Lower lobe of right lung (tissue), 2 donors: Measurements from ENCODE around the gene DUSP14. TPM values are rescaled to one million over a fixed set of nuclear protein-coding genes. Genes with fewer than 3 reads are reported as not detected.
"Not testable (repeated sequence)": the region's sequence is repeated elsewhere in the genome, so short reads cannot be mapped to it uniquely, and the experiment has no call there.

Source experiments
- ATAC-seq, 2 donors: fragments of 200-7000 bp; cut with Tn5 transposase; one replicate each; pipeline ENCODE4 v1.9.1; 2020 to 2022; ENCODE audit warnings: mild to moderate bottlenecking in 2 of 2, moderate library complexity in 2 of 2
- DNase-seq: peaks from one replicate; pipeline ENCODE4 v3.0.0-alpha.2; 2020
- H3K27ac ChIP-seq: fragments of 200-600 bp; one replicate; pipeline ENCODE4 v1.8.0; 2022
- H3K27me3 ChIP-seq: fragments of 200-600 bp; one replicate; pipeline ENCODE4 v1.8.0; 2022; ENCODE audit warnings: low read depth
- H3K36me3 ChIP-seq: fragments of 200-600 bp; one replicate; pipeline ENCODE4 v1.8.0; 2022; ENCODE audit warnings: mild to moderate bottlenecking
- H3K4me1 ChIP-seq: fragments of 200-600 bp; one replicate; pipeline ENCODE4 v1.8.0; 2022
- H3K4me3 ChIP-seq: fragments of 200-600 bp; one replicate; pipeline ENCODE4 v1.8.0; 2022; ENCODE audit warnings: mild to moderate bottlenecking
- H3K9me3 ChIP-seq: fragments of 200-600 bp; one replicate; pipeline ENCODE4 v1.8.0; 2022
- intact Hi-C: fragments of 100-400 bp; cut with DNase I; formaldehyde crosslinking; loops from one replicate; pipeline ENCODE4 v1.11.0; 2022
- total RNA-seq: library from RNA; stranded (reverse); fragmentation: NEBNext Ultra II Directional; extraction: Animal tissue kit (Norgen Biotek cat#: 25700); gene quantifications from one replicate; pipeline ENCODE4 v1.2.1, GENCODE V29; 2021
- TF ChIP-seq, protein P1 (sequence below): fragments of 200-600 bp; IDR thresholded peaks from one replicate; pipeline ENCODE4 v1.8.0; 2022; ENCODE audit warnings: antibody characterized with exemption, mild to moderate bottlenecking
- donor health status: DM: no; HTN: yes; CAD: no; lungs with severe emphysema.

The DUSP14 gene
- total RNA-seq, 1 donor from 2014 or later: 7.7 TPM

DNA sequence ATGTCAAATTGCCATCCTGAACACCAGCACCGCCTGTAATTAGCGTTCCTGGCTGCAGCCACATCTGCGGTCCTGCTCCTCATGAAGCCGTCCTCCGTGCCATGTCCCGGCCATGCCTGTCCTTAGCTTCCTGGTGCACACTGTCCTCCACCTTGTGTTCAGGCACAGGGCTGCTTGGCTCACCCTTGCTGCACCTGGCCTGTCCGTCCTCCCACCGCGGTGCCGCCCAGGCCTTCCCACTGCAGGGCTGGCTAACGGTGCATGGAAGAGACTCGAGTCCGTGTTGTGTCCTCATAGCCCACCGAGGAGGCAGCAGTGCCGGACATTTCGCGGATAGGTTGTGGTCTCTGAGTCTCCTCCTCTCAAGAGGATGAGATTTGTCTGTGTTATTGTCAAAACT is 20.4 kb downstream of the DUSP14 start:
- Histone ChIP-seq H3K27me3 (no peaks in the 10 kb centered on the region), H3K9me3 (no peaks in the 10 kb centered on the region), H3K36me3 (peaks cover 29% of the 10 kb centered on the region), H3K4me3 (no peak overlapping the region), H3K27ac (no peak overlapping the region), H3K4me1 (no peaks in the 10 kb centered on the region)
- intact Hi-C loops: no loop called here
- no peak for ATAC-seq
- TF ChIP-seq, protein P1, sequence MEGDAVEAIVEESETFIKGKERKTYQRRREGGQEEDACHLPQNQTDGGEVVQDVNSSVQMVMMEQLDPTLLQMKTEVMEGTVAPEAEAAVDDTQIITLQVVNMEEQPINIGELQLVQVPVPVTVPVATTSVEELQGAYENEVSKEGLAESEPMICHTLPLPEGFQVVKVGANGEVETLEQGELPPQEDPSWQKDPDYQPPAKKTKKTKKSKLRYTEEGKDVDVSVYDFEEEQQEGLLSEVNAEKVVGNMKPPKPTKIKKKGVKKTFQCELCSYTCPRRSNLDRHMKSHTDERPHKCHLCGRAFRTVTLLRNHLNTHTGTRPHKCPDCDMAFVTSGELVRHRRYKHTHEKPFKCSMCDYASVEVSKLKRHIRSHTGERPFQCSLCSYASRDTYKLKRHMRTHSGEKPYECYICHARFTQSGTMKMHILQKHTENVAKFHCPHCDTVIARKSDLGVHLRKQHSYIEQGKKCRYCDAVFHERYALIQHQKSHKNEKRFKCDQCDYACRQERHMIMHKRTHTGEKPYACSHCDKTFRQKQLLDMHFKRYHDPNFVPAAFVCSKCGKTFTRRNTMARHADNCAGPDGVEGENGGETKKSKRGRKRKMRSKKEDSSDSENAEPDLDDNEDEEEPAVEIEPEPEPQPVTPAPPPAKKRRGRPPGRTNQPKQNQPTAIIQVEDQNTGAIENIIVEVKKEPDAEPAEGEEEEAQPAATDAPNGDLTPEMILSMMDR: no peak
- no peak for DNase-seq

DNA sequence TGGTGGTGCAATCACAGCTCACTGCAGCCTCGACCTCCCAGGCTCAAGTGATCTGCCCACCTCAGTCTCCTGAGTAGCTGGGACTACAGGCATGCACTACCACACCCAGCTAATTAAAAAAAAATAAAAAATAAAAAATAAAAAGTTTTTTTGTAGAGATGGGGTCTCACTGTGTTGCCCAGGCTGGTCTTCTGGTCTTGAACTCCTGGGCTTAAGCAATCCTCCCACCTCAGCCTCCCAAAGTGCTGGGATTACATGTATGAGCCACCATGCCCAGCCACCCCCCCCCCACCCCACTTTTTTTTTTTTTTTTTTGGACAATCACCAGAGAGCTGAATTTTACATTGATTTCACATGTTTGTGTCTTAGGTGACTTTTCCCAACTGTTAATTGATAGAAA is 22.0 kb downstream of the DUSP14 start:
- H3K27ac ChIP-seq, H3K9me3 ChIP-seq, H3K4me3 ChIP-seq, DNase-seq, intact Hi-C loops, H3K4me1 ChIP-seq, ATAC-seq, H3K27me3 ChIP-seq: not testable (repeated sequence)
- peaks cover 43% of the 10 kb centered on the region for H3K36me3 ChIP-seq

DNA sequence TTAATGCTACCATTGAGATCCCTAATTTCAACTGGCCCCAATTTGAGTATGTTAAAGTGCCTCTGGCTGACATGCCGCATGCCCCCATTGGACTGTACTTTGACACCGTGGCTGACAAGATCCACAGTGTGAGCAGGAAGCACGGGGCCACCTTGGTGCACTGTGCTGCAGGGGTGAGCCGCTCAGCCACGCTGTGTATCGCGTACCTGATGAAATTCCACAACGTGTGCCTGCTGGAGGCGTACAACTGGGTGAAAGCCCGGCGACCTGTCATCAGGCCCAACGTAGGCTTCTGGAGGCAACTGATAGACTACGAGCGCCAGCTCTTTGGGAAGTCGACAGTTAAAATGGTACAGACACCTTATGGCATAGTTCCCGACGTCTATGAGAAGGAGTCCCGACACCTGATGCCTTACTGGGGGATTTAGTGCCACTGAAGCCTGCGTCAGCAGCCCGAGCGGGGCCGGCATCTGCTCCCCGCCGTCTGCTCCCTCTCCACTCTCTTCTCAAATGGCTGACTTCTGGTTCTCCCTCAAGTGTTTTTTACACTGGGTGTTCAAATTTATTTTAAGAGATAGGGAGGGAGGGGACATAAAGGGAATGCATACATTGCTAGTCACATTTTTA is 22.9 kb downstream of the DUSP14 start:
- DNase-seq (no peak), ATAC-seq (no peak)
- no peaks in the 10 kb centered on the region for H3K9me3 ChIP-seq
- TF ChIP-seq, protein P1: no peak
- H3K36me3 ChIP-seq: peaks cover 52% of the 10 kb centered on the region
- H3K4me3 ChIP-seq: no peak overlapping the region
- intact Hi-C loops: no loop called here
- H3K27me3 ChIP-seq: no peaks in the 10 kb centered on the region
- no peak overlapping the region for H3K27ac ChIP-seq
- H3K4me1 ChIP-seq: no peaks in the 10 kb centered on the region

DNA sequence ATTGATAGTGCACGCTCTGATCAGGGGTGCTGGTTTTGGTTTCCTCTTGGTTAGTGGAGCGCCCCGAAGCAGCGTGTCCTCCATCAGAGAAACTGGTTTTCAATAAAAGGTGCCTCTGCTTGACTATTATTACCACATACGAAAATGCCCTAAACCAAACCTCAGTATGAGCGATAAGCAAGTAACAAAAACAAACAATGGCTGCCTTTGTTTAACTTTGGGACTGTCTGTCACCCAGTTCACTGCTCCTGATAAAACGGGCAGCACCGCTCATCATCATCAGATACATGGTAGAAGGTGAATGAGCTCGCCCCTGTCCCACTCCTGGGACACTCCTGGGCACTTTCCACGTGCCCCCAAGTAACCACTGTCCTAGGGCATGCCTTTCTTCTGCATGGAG is 24.0 kb downstream of the DUSP14 start:
- H3K27me3 ChIP-seq: no peaks in the 10 kb centered on the region
- H3K4me1 ChIP-seq: no peaks in the 10 kb centered on the region
- intact Hi-C loops: no loop called here
- TF ChIP-seq, protein P1: no peak
- H3K27ac ChIP-seq: no peak overlapping the region
- peaks cover 63% of the 10 kb centered on the region for H3K36me3 ChIP-seq
- no peak overlapping the region for H3K4me3 ChIP-seq
- DNase-seq (no peak), ATAC-seq (no peak)
- no peaks in the 10 kb centered on the region for H3K9me3 ChIP-seq

DNA sequence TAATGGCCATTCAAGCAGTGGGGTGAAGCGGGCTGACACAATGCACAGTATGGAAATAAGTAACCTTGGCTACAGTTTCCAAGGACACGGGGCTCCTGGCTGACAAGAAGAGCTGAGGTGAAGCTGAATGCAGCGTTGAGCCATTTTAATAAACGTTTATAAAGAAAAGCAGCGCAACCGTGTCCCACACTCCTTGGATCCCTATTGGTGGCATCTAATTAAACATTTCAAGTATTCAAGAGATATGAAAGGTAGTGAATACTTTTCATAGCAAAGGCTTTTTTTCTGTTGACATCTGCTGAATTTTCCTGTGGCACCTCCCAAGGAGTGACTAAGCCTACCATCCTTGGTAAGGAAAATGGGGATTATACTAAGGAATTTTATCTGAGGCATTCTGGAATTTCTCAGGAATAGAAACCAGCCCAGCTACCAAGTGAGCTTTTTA is 26.5 kb downstream of the DUSP14 start:
- H3K9me3 ChIP-seq: no peaks in the 10 kb centered on the region
- ATAC-seq: no peak
- H3K36me3 ChIP-seq: peaks cover 86% of the 10 kb centered on the region
- no peak for DNase-seq
- no peak overlapping the region for H3K27ac ChIP-seq
- no peak overlapping the region for H3K4me3 ChIP-seq
- TF ChIP-seq, protein P1: no peak
- H3K4me1 ChIP-seq: no peaks in the 10 kb centered on the region
- no peaks in the 10 kb centered on the region for H3K27me3 ChIP-seq
- intact Hi-C loops: no loop called here

DNA sequence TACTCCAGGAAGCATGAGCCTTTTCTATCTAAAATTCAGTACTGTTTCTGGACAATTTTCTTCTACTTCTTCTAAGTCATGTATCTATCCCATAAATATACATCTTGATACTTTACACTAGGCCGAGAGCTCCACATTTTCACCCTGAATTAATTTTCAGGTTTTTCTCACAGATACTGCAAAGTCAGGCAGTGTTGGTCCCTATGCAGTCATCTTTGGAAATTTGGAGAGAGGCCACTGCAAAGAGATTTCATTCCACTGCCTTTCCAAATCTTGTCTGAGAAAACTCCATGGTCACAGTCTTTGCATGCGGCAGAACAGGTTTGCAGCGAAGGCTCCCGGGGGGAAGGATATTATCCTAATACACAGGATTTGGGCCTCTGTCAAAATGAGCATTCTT is 28.2 kb downstream of the DUSP14 start:
- Histone ChIP-seq H3K27ac (no peak overlapping the region), H3K9me3 (no peaks in the 10 kb centered on the region), H3K4me1 (no peaks in the 10 kb centered on the region), H3K4me3 (no peak overlapping the region), H3K36me3 (peaks cover 91% of the 10 kb centered on the region), H3K27me3 (no peaks in the 10 kb centered on the region)
- TF ChIP-seq, protein P1: no peak
- DNase-seq: no peak
- ATAC-seq: no peak
- intact Hi-C loops: no loop called here
